PFSK-1 (cell line): Measurements from ENCODE around the gene MRTFA. TPM values are rescaled to one million over a fixed set of nuclear protein-coding genes. Genes with fewer than 3 reads are reported as not detected.

ENCODE experiments used
- FOXP2 ChIP-seq: optimal IDR thresholded peaks from 2 replicates; pipeline ENCODE3; 2011; ENCODE audit warnings: borderline replicate concordance, control low read depth, inconsistent platforms; ENCODE audit not compliant: insufficient read depth; ENCODE audit errors: extremely low read length, extremely low read depth
- POLR2AphosphoS5 ChIP-seq: IDR thresholded peaks from 2 replicates; pipeline ENCODE4 v1.6.1; 2012; ENCODE audit warnings: low read depth, mild to moderate bottlenecking, control low read depth, low read length, moderate library complexity
- SIN3A ChIP-seq: IDR thresholded peaks from 2 replicates; pipeline ENCODE4 v1.6.1; 2012; ENCODE audit warnings: mild to moderate bottlenecking, low read length, moderate library complexity, borderline replicate concordance; ENCODE audit not compliant: insufficient read depth
- TAF1 ChIP-seq: IDR thresholded peaks from 2 replicates; pipeline ENCODE4 v1.6.1; 2012; ENCODE audit warnings: low read length, control low read depth, borderline replicate concordance; ENCODE audit not compliant: insufficient read depth
- polyA plus RNA-seq: library from polyadenylated mRNA; unstranded; fragments of >200 nt; gene quantifications from one replicate; pipeline ENCODE4 v1.2.1, GENCODE V29; 2012; ENCODE audit warnings: low read depth, missing spikeins; ENCODE audit not compliant: insufficient read length
- TF ChIP-seq, protein P1 (sequence below), 2 experiments: IDR thresholded peaks; 2 replicates each; pipeline versions ENCODE4 v1.6.1 to v1.8.0; 2011 to 2012; ENCODE audit warnings: low read depth in 2 of 2, low read length in 2 of 2, control low read depth in 1 of 2, inconsistent platforms in 1 of 2, mild to moderate bottlenecking in 1 of 2, moderate library complexity in 1 of 2; ENCODE audit not compliant: insufficient read depth in 1 of 2

Gene MRTFA
- polyA plus RNA-seq = 25.1 TPM

DNA sequence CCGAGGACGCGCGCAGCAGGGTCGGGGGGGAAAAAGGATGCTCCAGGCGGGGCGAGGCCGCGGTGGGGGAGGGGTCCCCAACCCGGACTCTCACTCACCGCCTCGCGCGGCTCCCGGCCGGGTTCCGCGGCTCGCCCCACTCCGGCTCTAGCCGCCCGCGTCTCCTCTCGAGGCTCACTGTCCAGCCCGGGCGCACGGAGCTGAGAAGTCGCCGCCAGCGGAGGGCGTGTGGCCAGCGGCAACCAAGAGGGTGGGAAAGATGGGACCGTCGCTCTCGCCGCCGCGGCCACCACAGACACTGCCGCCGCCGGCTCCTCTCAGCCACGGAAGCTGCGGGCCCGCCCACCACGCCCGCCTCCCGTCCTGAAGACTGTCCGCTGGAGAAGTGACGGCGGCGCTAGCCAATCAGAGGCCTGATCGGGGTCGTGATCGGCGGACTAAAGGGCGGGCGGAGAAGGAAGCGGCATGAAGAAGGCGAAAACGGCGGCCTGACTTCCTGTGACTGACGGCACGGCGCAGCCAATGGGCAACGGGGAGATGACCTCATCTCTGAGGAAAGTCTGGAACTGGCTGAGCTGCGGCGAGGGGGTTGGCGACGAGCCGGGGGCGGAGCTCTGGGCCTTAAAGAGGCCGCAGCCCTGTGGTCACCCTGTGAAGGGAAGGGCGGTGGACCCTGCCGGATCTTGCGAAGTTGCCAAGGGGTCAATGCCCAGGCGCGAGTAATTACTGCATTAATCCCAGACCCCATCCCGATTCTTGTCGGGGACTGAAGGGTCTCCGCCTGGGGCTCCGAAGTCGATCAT, at the start of gene MRTFA:
MRTFA (minus strand) TSS at position 340 of the 803 bp plus-strand sequence.
- TF ChIP-seq TAF1 = peak; percentile 86; the same call in 1 of the 2 replicates
- peak; percentile 80 for TF ChIP-seq POLR2AphosphoS5
- TF ChIP-seq SIN3A = peak; percentile 48; the same call in 1 of the 2 replicates
- TF ChIP-seq, protein P1, sequence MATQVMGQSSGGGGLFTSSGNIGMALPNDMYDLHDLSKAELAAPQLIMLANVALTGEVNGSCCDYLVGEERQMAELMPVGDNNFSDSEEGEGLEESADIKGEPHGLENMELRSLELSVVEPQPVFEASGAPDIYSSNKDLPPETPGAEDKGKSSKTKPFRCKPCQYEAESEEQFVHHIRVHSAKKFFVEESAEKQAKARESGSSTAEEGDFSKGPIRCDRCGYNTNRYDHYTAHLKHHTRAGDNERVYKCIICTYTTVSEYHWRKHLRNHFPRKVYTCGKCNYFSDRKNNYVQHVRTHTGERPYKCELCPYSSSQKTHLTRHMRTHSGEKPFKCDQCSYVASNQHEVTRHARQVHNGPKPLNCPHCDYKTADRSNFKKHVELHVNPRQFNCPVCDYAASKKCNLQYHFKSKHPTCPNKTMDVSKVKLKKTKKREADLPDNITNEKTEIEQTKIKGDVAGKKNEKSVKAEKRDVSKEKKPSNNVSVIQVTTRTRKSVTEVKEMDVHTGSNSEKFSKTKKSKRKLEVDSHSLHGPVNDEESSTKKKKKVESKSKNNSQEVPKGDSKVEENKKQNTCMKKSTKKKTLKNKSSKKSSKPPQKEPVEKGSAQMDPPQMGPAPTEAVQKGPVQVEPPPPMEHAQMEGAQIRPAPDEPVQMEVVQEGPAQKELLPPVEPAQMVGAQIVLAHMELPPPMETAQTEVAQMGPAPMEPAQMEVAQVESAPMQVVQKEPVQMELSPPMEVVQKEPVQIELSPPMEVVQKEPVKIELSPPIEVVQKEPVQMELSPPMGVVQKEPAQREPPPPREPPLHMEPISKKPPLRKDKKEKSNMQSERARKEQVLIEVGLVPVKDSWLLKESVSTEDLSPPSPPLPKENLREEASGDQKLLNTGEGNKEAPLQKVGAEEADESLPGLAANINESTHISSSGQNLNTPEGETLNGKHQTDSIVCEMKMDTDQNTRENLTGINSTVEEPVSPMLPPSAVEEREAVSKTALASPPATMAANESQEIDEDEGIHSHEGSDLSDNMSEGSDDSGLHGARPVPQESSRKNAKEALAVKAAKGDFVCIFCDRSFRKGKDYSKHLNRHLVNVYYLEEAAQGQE (IDR thresholded peaks at IDR 0.05; ENCODE audit: insufficient read depth in 1 of 2, low read depth in 2 of 2, low read length in 2 of 2) = 0 out of 4 replicates have a peak, but pooled peaks of 1 of the 2 experiments have one; percentile 39
- TF ChIP-seq FOXP2 = peak; percentile 80

- no peak for TF ChIP-seq FOXP2
- TF ChIP-seq, protein P1 (IDR thresholded peaks at IDR 0.05; ENCODE audit: insufficient read depth in 1 of 2, low read depth in 2 of 2, low read length in 2 of 2) = no peak
- TF ChIP-seq SIN3A = no peak
- TF ChIP-seq POLR2AphosphoS5 = no peak
- no peak for TF ChIP-seq TAF1
These were observed 48.9 kb upstream of the MRTFA start for GRCh38 chr22:40685406-40685805.

- TF ChIP-seq POLR2AphosphoS5 (no peak), FOXP2 (no peak), SIN3A (no peak), TAF1 (no peak)
- TF ChIP-seq, protein P1 (IDR thresholded peaks at IDR 0.05; ENCODE audit: insufficient read depth in 1 of 2, low read depth in 2 of 2, low read length in 2 of 2) = no peak
These were observed 48.2 kb upstream of the MRTFA start for GRCh38 chr22:40684728-40685127.

DNA sequence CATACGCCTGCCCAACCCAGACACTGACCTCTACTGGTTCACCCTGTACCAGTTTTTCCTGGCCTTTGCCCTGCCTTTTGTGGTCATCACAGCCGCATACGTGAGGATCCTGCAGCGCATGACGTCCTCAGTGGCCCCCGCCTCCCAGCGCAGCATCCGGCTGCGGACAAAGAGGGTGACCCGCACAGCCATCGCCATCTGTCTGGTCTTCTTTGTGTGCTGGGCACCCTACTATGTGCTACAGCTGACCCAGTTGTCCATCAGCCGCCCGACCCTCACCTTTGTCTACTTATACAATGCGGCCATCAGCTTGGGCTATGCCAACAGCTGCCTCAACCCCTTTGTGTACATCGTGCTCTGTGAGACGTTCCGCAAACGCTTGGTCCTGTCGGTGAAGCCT, 44.9 kb upstream of the MRTFA start:
- no peak for TF ChIP-seq POLR2AphosphoS5
- TF ChIP-seq SIN3A = no peak
- no peak for TF ChIP-seq FOXP2
- no peak for TF ChIP-seq TAF1
- TF ChIP-seq, protein P1 (IDR thresholded peaks at IDR 0.05; ENCODE audit: insufficient read depth in 1 of 2, low read depth in 2 of 2, low read length in 2 of 2) = no peak
